Nephron progenitor cell (in vitro differentiated cells): ENCODE data around the gene SLC49A3.

Source experiments
- DNase-seq: peaks from one replicate; pipeline ENCODE4 v3.0.0; 2021
- H3K27ac Mint-ChIP-seq: 2 replicates; pipeline ENCODE4 v1.8.0; 2021; ENCODE audit warnings: mild to moderate bottlenecking, moderate library complexity, mixed read lengths
- H3K27me3 Mint-ChIP-seq: 2 replicates; pipeline ENCODE4 v1.8.0; 2021; ENCODE audit warnings: mild to moderate bottlenecking, low read depth, mixed read lengths; ENCODE audit not compliant: poor library complexity
- H3K36me3 Mint-ChIP-seq: 2 replicates; pipeline ENCODE4 v1.8.0; 2021; ENCODE audit warnings: low read depth, mixed read lengths
- H3K4me1 Mint-ChIP-seq: 2 replicates; pipeline ENCODE4 v1.8.0; 2021; ENCODE audit warnings: mixed read lengths
- H3K4me3 Mint-ChIP-seq: 2 replicates; pipeline ENCODE4 v1.8.0; 2021; ENCODE audit warnings: mild to moderate bottlenecking, moderate library complexity, mixed read lengths
- H3K9me3 Mint-ChIP-seq: 2 replicates; pipeline ENCODE4 v1.8.0; 2021; ENCODE audit warnings: mild to moderate bottlenecking, moderate library complexity, mixed read lengths
- TF ChIP-seq, protein P1 (sequence below): fragments of 200-600 bp; sonication (generic); IDR thresholded peaks from 2 replicates; pipeline ENCODE4 v1.5.0; 2021; ENCODE audit warnings: antibody characterized with exemption

Gene SLC49A3

DNA sequence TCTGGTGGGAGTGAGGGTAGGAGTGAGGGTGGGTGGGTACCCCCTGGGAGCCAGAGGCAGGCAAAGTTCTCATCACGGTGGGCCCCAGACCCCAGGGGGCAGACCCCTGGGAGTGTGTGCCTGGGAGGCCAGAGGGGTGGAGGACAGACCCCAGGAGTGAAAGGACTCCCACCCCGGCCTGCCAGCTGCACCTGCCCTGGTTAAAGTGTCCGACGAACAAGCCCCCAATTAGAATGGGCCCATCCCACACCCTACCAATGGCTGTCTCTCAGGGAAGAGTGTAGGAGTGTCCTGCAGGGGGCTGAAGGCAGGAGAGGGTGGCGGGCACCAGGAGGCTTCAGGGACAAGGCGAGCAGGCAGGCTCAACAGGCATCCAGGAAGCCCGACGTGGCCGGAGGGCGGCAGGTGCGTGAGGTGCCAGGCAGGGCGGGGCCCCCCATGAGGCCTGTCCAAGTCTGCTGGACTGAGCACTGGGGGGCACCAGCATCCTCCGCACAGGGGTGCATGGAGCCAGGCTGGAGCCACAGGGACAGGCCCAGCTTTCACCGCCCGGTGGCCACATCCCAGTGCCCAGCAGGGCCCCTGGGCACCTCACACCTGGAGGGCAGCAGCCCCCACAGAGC lies 54.9 kb downstream of the SLC49A3 start:
- no peak for DNase-seq
- no peak overlapping the region for H3K4me3 Mint-ChIP-seq
- peaks cover 19% of the 10 kb centered on the region for H3K9me3 Mint-ChIP-seq
- H3K36me3 Mint-ChIP-seq, result peaks cover 7% of the 10 kb centered on the region
- peaks cover 35% of the 10 kb centered on the region for H3K4me1 Mint-ChIP-seq
- no peak overlapping the region for H3K27ac Mint-ChIP-seq
- peaks cover 17% of the 10 kb centered on the region for H3K27me3 Mint-ChIP-seq
- TF ChIP-seq, protein P1, sequence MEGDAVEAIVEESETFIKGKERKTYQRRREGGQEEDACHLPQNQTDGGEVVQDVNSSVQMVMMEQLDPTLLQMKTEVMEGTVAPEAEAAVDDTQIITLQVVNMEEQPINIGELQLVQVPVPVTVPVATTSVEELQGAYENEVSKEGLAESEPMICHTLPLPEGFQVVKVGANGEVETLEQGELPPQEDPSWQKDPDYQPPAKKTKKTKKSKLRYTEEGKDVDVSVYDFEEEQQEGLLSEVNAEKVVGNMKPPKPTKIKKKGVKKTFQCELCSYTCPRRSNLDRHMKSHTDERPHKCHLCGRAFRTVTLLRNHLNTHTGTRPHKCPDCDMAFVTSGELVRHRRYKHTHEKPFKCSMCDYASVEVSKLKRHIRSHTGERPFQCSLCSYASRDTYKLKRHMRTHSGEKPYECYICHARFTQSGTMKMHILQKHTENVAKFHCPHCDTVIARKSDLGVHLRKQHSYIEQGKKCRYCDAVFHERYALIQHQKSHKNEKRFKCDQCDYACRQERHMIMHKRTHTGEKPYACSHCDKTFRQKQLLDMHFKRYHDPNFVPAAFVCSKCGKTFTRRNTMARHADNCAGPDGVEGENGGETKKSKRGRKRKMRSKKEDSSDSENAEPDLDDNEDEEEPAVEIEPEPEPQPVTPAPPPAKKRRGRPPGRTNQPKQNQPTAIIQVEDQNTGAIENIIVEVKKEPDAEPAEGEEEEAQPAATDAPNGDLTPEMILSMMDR, result no peak

DNA sequence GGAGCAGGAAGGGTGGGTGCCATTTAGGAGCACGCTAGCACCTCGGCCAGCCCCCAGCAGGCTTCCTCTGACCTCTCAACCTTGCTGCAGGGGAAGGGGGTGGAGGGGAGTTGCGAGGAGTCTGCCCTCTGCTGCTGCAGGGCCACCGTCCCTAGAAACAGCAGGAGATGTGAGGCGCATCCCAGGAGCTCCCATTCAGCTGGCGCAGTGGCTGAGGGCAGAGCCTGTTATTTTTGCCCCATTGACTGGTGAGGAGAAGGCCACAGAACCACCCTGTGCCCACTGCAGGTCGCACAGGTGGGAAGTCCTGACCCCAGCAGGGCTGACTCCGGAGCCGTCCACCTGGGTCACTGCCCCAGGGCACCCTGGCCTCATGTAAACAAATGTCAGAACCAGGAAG lies 55.5 kb downstream of the SLC49A3 start:
- Mint-ChIP-seq H3K36me3 (peaks cover 7% of the 10 kb centered on the region), H3K27me3 (peaks cover 14% of the 10 kb centered on the region), H3K9me3 (peaks cover 19% of the 10 kb centered on the region), H3K27ac (no peak overlapping the region), H3K4me3 (no peak overlapping the region), H3K4me1 (peaks cover 35% of the 10 kb centered on the region)
- TF ChIP-seq, protein P1, result no peak
- DNase-seq, result no peak

DNA sequence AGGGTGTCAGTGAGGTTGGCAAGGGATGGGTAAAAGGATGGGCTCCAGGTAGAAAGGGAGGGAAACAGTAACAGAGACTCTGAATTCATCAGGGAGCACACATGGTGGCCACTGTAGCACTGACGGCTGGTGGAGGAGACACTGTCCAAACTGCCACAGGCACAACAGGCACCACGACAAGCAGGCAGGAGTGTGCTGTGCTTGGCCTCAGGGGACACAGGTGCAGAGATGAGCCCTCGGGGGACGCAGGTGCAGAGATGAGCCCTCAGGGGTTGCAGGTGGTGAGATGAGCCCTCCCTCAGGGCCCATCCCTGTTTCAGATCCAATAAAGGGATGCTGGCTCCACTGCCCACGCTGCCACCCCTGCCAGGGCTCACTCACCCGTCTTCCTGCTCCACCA lies 56.0 kb downstream of the SLC49A3 start:
- Mint-ChIP-seq H3K27ac (no peak overlapping the region), H3K4me3 (no peak overlapping the region), H3K27me3 (peaks cover 14% of the 10 kb centered on the region), H3K9me3 (peaks cover 19% of the 10 kb centered on the region), H3K36me3 (peaks cover 7% of the 10 kb centered on the region), H3K4me1 (peaks cover 33% of the 10 kb centered on the region)
- TF ChIP-seq, protein P1, result no peak
- no peak for DNase-seq

DNA sequence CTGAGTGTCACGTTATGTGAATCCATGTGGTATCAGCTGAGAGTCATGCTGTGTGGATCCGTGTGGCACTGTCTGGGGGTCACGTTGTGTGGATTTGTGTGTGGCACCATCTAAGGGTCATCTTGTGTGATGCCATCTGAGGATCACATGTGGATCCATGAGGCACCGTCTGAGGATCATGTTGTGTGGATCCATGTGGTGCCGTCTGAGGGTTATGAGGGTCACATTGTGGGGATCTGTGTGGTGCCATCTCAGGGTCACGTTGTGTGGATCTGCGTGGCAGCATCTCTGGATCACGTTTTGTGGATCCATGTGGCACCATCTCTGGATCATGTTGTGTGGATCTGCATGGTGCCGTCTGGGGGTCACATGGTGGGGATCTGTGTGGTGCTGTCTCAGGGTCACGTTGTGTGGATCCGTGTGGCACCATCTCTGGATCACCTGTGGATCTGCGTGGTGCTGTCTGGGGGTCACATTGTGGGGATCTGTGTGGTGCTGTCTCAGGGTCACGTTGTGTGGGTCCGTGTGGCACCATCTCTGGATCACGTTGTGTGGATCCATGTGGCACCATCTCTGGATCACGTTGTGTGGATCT lies 56.7 kb downstream of the SLC49A3 start:
- H3K4me3 Mint-ChIP-seq, result no peak overlapping the region
- H3K4me1 Mint-ChIP-seq, result peaks cover 27% of the 10 kb centered on the region
- H3K9me3 Mint-ChIP-seq, result peaks cover 19% of the 10 kb centered on the region
- H3K27ac Mint-ChIP-seq, result no peak overlapping the region
- H3K27me3 Mint-ChIP-seq, result peaks cover 14% of the 10 kb centered on the region
- DNase-seq, result no peak
- TF ChIP-seq, protein P1, result no peak
- peaks cover 7% of the 10 kb centered on the region for H3K36me3 Mint-ChIP-seq
